Right atrium auricular region (tissue), 2 donors: Measurements from ENCODE around the gene ST3GAL2. TPM values are rescaled to one million over a fixed set of nuclear protein-coding genes. Genes with fewer than 3 reads are reported as not detected.

Source experiments
- DNase-seq: peaks from one replicate; pipeline ENCODE4 v3.0.0-alpha.2; 2019; ENCODE audit warnings: low spot score
- H3K27ac ChIP-seq, 2 donors: fragments of 200-600 bp; sonication (generic); 1 replicate in 1 of 2; 2 replicates in 1 of 2; pipeline ENCODE4 v1.5.1; 2016 to 2019
- H3K27me3 ChIP-seq, 2 donors: fragments of 200-600 bp; sonication (generic); one replicate each; pipeline versions ENCODE4 v1.5.1 to v1.6.0; 2017 to 2019
- H3K36me3 ChIP-seq: fragments of 200-600 bp; sonication (generic); one replicate; pipeline ENCODE4 v1.5.1; 2016
- H3K4me1 ChIP-seq, 2 donors: fragments of 200-600 bp; sonication (generic); one replicate each; pipeline versions ENCODE4 v1.5.1 to v1.6.0; 2017 to 2019
- H3K4me3 ChIP-seq, 2 donors: fragments of 200-600 bp; sonication (generic); 1 replicate in 1 of 2; 2 replicates in 1 of 2; pipeline ENCODE4 v1.5.1; 2017 to 2019; ENCODE audit warnings: mild to moderate bottlenecking in 1 of 2, moderate library complexity in 1 of 2
- H3K9me3 ChIP-seq, 2 donors: fragments of 200-600 bp; sonication (generic); one replicate each; pipeline ENCODE4 v1.5.1; 2019
- total RNA-seq, 2 donors: library from RNA; depleted of rRNA; stranded (reverse); fragments of >200 nt; gene quantifications; one replicate each; pipeline ENCODE4 v1.1.0, GENCODE V29; 2016
- TF ChIP-seq, protein P1 (sequence below), 2 donors: fragments of 200-600 bp; sonication (generic); IDR thresholded peaks; one replicate each; pipeline ENCODE4 v1.5.1; 2019; ENCODE audit warnings: antibody characterized with exemption in 2 of 2

The ST3GAL2 gene
- total RNA-seq, 2 donors from 2014 or later, result 13.5 to 16.9 TPM

DNA sequence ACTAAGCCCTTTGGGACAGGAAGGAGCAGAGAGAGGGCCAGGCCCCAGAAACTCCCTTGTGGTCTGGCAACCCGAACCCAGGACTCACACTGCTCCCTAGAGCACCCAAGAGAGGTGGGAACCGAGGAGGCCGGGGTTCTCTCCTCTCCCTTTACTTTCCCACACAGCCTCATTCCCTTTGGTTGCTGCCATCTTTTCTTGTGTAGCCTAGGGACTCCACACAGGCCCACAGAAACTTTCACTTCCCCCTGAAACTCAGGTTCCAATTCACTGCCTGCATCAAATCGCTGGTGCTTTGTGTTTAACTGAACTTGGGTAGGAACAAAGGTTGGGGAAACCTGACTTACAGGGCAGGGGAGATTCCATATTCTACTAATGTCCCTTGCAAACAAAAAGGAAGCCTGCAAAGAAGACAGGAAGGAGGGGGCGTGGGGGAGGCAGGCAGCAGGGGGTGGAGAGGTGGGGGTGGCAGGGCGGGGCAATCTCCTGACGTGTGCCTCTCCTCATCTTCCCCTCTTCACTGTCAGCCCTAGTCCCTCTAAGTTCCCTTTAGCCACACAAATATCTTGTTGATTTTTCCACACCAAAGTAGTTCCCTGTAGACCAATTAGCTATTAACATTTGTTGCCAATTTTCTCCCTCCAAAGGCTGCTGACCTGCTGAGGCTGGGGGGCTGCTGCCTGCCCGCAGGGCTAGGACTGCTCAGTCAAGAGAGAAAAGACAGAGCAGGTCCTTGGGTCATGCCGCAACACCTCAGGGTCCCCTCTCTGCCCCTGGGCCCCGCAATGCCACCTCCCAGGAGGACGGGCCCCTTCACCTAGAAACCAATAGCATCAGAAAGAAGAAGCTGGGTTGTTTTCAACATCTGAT lies 8.0 kb downstream of the ST3GAL2 start:
- Histone ChIP-seq H3K9me3 (no peaks in the 10 kb centered on the region), H3K27ac (peak overlapping the region; percentile 42 to 56), H3K36me3 (no peaks in the 10 kb centered on the region), H3K4me3 (no peak overlapping the region), H3K4me1 (peaks cover 0 to 82% of the 10 kb centered on the region in 2 donors), H3K27me3 (no peaks in the 10 kb centered on the region)
- DNase-seq, result no peak
- TF ChIP-seq, protein P1, sequence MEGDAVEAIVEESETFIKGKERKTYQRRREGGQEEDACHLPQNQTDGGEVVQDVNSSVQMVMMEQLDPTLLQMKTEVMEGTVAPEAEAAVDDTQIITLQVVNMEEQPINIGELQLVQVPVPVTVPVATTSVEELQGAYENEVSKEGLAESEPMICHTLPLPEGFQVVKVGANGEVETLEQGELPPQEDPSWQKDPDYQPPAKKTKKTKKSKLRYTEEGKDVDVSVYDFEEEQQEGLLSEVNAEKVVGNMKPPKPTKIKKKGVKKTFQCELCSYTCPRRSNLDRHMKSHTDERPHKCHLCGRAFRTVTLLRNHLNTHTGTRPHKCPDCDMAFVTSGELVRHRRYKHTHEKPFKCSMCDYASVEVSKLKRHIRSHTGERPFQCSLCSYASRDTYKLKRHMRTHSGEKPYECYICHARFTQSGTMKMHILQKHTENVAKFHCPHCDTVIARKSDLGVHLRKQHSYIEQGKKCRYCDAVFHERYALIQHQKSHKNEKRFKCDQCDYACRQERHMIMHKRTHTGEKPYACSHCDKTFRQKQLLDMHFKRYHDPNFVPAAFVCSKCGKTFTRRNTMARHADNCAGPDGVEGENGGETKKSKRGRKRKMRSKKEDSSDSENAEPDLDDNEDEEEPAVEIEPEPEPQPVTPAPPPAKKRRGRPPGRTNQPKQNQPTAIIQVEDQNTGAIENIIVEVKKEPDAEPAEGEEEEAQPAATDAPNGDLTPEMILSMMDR (IDR thresholded peaks at IDR 0.05), result no peak

DNA sequence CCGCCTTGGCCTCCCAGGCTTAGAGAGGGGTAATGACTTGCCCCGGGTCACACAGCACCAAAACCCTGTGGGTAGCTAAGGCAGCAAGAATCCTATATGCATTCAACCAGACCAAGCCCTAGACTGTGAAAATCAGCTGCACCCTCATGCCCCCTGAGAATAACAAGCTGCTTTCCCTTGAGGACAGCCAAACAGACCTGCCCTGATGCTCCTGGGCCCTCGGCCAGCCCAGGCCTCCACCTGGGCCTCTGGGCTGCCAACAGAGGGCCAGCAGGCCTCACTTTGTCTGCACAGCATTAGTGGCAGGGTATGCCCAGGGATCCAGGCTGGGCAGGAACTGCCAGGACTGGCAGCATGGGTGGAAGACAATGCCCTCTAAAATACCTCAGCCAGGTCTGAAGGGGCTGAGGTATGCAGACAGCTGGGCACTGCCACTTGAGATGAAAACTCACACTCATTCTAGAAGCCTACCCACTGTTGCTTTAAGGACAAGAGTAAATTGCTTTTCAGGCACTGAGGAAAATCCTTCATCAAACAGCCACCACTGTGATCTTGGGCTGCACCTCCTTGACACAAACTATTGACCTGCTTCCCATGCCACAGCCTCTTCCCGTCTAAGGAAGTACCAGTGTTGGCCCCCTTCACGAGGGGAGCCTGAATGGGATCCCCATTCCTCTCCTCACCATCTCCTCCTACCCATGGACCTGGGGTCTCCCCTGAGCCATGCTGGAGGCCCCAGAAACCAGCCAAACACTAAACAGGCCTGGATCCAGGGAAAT lies 8.8 kb downstream of the ST3GAL2 start:
- no peaks in the 10 kb centered on the region for H3K9me3 ChIP-seq
- TF ChIP-seq, protein P1 (IDR thresholded peaks at IDR 0.05), result no peak
- no peak overlapping the region for H3K4me3 ChIP-seq

DNA sequence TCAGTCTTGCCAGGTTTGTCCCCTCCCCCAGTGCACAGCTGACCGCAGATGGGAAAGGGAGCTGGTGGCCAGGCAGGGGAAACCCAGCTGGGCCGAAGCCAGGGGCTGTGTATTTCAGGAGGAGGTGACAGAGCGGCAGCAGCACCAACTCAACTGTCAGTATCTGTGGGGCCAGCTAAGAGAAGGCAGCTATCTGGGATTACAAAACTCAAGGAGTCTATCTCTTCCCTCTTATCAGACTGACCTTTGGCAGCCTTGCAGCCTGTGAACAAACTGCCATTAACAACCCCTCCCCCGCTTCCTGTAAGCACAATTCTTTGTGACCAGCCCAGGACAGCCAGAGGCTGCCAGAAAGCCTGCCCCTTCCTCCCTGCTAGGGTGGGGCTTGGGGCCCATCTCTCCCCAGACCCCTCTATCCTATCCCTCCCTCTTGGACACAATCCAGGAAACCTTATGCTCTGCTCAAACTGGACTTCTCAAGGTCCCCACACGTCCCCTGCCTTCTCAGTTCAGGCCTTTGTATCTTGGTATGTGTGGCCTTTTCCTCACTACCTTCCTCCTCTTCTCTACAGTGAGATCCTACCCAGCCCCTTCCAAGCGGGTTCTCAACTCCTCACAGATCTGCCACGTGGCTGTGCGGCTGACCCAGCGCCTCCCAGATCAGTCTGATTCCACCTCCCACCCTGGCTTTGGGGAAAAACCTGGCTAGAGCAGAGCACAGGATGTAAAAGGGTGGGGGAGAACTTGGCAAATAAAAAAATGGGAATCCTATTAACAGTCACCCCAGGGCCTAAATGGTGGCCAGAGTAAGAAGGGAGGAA lies 10.5 kb downstream of the ST3GAL2 start:
- Histone ChIP-seq H3K27me3 (no peaks in the 10 kb centered on the region), H3K9me3 (no peaks in the 10 kb centered on the region), H3K4me3 (peak overlapping the region in 1 of 2 donors; percentile 4), H3K27ac (peak overlapping the region; percentile 79 to 90), H3K36me3 (peaks cover 7% of the 10 kb centered on the region), H3K4me1 (peaks cover 0 to 69% of the 10 kb centered on the region in 2 donors)
- DNase-seq, result peak; percentile 96
- TF ChIP-seq, protein P1 (IDR thresholded peaks at IDR 0.05), result no peak

More for the DNA sequence above, 8.8 kb downstream of the ST3GAL2 start:
- no peak for DNase-seq
- peak overlapping the region; percentile 42 to 56 for H3K27ac ChIP-seq
- peaks cover 0 to 78% of the 10 kb centered on the region in 2 donors for H3K4me1 ChIP-seq
- peaks cover under 1% of the 10 kb centered on the region for H3K36me3 ChIP-seq
- no peaks in the 10 kb centered on the region for H3K27me3 ChIP-seq

DNA sequence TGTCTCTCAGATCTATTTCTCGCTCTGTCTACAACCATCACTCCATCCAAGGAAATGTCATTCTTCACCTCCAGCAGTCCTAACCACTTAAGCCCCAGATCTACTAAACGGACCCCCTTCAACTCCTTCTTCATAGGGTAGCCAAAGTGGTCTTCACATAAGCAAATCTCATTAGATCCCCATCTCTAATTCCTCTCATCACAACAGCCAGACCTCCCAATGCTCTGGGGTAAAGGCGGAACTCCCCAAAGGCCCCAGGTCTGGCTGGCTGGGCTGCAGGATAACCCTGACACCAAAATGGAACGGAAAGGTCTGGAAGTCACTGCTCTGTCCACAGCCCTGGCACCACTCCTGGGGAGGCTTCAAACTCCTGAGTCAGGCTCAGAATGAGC lies 11.1 kb downstream of the ST3GAL2 start:
- H3K4me1 ChIP-seq, result peaks cover 0 to 69% of the 10 kb centered on the region in 2 donors
- no peaks in the 10 kb centered on the region for H3K9me3 ChIP-seq
- peak overlapping the region; percentile 79 to 90 for H3K27ac ChIP-seq
- TF ChIP-seq, protein P1 (IDR thresholded peaks at IDR 0.05), result no peak
- no peaks in the 10 kb centered on the region for H3K27me3 ChIP-seq
- H3K36me3 ChIP-seq, result peaks cover 7% of the 10 kb centered on the region
- DNase-seq, result no peak
- H3K4me3 ChIP-seq, result no peak overlapping the region

DNA sequence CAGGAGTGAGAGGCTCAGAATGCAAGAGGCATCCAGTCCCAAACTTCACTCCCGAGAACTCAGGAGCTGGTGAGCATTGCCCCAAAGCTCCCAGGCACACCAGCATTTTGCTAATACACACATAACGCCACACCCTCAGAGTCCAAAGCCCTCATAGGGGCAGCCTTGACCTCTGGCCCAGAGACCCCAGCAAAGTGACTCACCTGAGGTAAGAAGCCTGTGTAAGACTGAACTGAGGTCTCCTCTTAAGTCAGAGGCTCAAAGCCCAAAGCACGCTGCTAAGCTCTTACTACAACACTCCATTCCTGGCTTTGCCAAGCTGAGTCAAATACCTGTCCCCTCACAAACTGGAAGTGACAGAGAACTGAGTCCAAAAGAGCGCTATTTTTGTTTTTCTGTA lies 16.4 kb downstream of the ST3GAL2 start:
- Histone ChIP-seq H3K36me3 (peaks cover 7% of the 10 kb centered on the region), H3K27ac (no peak overlapping the region), H3K4me1 (peaks cover 0 to 64% of the 10 kb centered on the region in 2 donors), H3K9me3 (no peaks in the 10 kb centered on the region), H3K4me3 (no peak overlapping the region), H3K27me3 (no peaks in the 10 kb centered on the region)
- no peak for DNase-seq
- TF ChIP-seq, protein P1 (IDR thresholded peaks at IDR 0.05), result no peak
